Measurements from ENCODE around the gene IRAK2.

The IRAK2 gene

GRCh38 chr3:10177737-10178136 lies 13.0 kb downstream of the IRAK2 start:
- ChIA-PET POLR2A (no interaction called here), CTCF (interaction anchor here (0.8 kb wide), 1 partner anchor 15 kb away, joined by 3 read pairs; no protein-coding TSS in a partner anchor)
- TF ChIP-seq CTCF (IDR thresholded peaks at IDR 0.05; ENCODE audit: insufficient read depth, low read length, missing control alignments) = no peak
- H3K4me3 ChIP-seq (ENCODE audit: low read depth, low read length) = no peak overlapping the region
- no peak for DNase-seq (ENCODE audit: low read depth, low spot score)

GRCh38 chr3:10178892-10179291 lies 14.2 kb downstream of the IRAK2 start:
- ChIA-PET CTCF (interaction anchor here (0.6 to 4.5 kb wide), 3 partner anchors 12 to 33 kb away, joined by 4 to 24 read pairs (median 5); no protein-coding TSS in a partner anchor), POLR2A (no interaction called here)
- DNase-seq (ENCODE audit: low read depth, low spot score) = no peak
- no peak overlapping the region for H3K4me3 ChIP-seq (ENCODE audit: low read depth, low read length)
- no peak for TF ChIP-seq CTCF (IDR thresholded peaks at IDR 0.05; ENCODE audit: insufficient read depth, low read length, missing control alignments)

GRCh38 chr3:10180289-10180688 lies 15.6 kb downstream of the IRAK2 start:
- POLR2A ChIA-PET = interaction anchor here (0.7 kb wide), 1 partner anchor 12 kb away, joined by 3 read pairs; no protein-coding TSS in a partner anchor
- CTCF ChIA-PET = interaction anchor here (1.4 to 4.5 kb wide), 2 partner anchors 9 to 11 kb away, joined by 4 to 24 read pairs; no protein-coding TSS in a partner anchor
- H3K4me3 ChIP-seq (ENCODE audit: low read depth, low read length) = no peak overlapping the region
- no peak for TF ChIP-seq CTCF (IDR thresholded peaks at IDR 0.05; ENCODE audit: insufficient read depth, low read length, missing control alignments)
- DNase-seq (ENCODE audit: low read depth, low spot score) = no peak

GRCh38 chr3:10180738-10181295 lies 16.1 kb downstream of the IRAK2 start:
- no peak overlapping the region for H3K4me3 ChIP-seq (ENCODE audit: low read depth, low read length)
- ChIA-PET POLR2A (interaction anchor here (0.7 kb wide), 1 partner anchor 11 kb away, joined by 3 read pairs; no protein-coding TSS in a partner anchor), CTCF (interaction anchor here (1.4 to 4.5 kb wide), 2 partner anchors 10 to 11 kb away, joined by 4 to 24 read pairs; no protein-coding TSS in a partner anchor)
- no peak for TF ChIP-seq CTCF (IDR thresholded peaks at IDR 0.05; ENCODE audit: insufficient read depth, low read length, missing control alignments)
- DNase-seq (ENCODE audit: low read depth, low spot score) = no peak

- ChIA-PET CTCF (interaction anchor here (1.5 to 4.5 kb wide), 3 partner anchors 8 to 18 kb away, joined by 3 to 24 read pairs (median 9); no protein-coding TSS in a partner anchor), POLR2A (no interaction called here)
- no peak for TF ChIP-seq CTCF (IDR thresholded peaks at IDR 0.05; ENCODE audit: insufficient read depth, low read length, missing control alignments)
- H3K4me3 ChIP-seq (ENCODE audit: low read depth, low read length) = no peak overlapping the region
- DNase-seq (ENCODE audit: low read depth, low spot score) = no peak
These were observed 18.2 kb downstream of the IRAK2 start for GRCh38 chr3:10182950-10183349.

- CTCF ChIA-PET = interaction anchor here (1.0 to 1.7 kb wide), 3 partner anchors 9 to 19 kb away, joined by 3 to 9 read pairs (median 3); no protein-coding TSS in a partner anchor
- DNase-seq (ENCODE audit: low read depth, low spot score) = no peak
- TF ChIP-seq CTCF (IDR thresholded peaks at IDR 0.05; ENCODE audit: insufficient read depth, low read length, missing control alignments) = no peak
- POLR2A ChIA-PET = no interaction called here
- no peak overlapping the region for H3K4me3 ChIP-seq (ENCODE audit: low read depth, low read length)
These were observed 19.5 kb downstream of the IRAK2 start for GRCh38 chr3:10184250-10184649.

Data from AG04449 (cell line).